CD14-positive monocyte (primary cell): ENCODE measurements around the gene AKT1. TPM values are rescaled to one million over a fixed set of nuclear protein-coding genes. Genes with fewer than 3 reads are reported as not detected.

Source experiments
- DNase-seq, 3 donors: peaks; one replicate each; pipeline ENCODE4 v3.0.0-alpha.2; 2011 to 2022
- H2AFZ ChIP-seq: 2 replicates; pipeline ENCODE4 v1.6.0; 2012; ENCODE audit warnings: mild to moderate bottlenecking, low read depth, low read length, inconsistent platforms; ENCODE audit not compliant: insufficient read depth, poor library complexity, severe bottlenecking
- H3K27ac ChIP-seq, 2 donors: 1 replicate in 1 of 2; 2 replicates in 1 of 2; pipeline ENCODE4 v1.5.1; 2012 to 2013; ENCODE audit warnings: low read length in 2 of 2, control low read depth in 1 of 2, inconsistent platforms in 1 of 2, low read depth in 1 of 2, mild to moderate bottlenecking in 1 of 2
- H3K27me3 ChIP-seq, 2 donors: one replicate each; pipeline versions ENCODE4 v1.6.0 to v1.6.1; 2011 to 2013; ENCODE audit warnings: low read length in 2 of 2; ENCODE audit not compliant: control insufficient read depth in 2 of 2, insufficient read depth in 2 of 2
- H3K36me3 ChIP-seq, 2 donors: replicated peaks in 1 of 2; 1 replicate in 1 of 2; 2 replicates in 1 of 2; pipeline versions ENCODE4 v1.5.1 to v1.6.1; 2012 to 2013; ENCODE audit warnings: low read length in 2 of 2, control low read depth in 1 of 2, inconsistent platforms in 1 of 2, mild to moderate bottlenecking in 1 of 2; ENCODE audit not compliant: insufficient read depth in 2 of 2, control insufficient read depth in 1 of 2
- H3K4me1 ChIP-seq, 2 donors: 1 replicate in 1 of 2; 2 replicates in 1 of 2; pipeline versions ENCODE4 v1.5.1 to v1.6.1; 2012 to 2013; ENCODE audit warnings: low read length in 2 of 2, control low read depth in 1 of 2, inconsistent platforms in 1 of 2, mild to moderate bottlenecking in 1 of 2, moderate library complexity in 1 of 2; ENCODE audit not compliant: insufficient read depth in 2 of 2, control insufficient read depth in 1 of 2
- H3K4me2 ChIP-seq: replicated peaks from 2 replicates; pipeline ENCODE3; 2012; ENCODE audit warnings: low read length, moderate library complexity, mild to moderate bottlenecking; ENCODE audit not compliant: poor library complexity, severe bottlenecking; ENCODE audit errors: extremely low read depth
- H3K4me3 ChIP-seq, 3 experiments: fragments of 200-600 bp in 1 of 3; sonication (generic) in 1 of 3; replicated peaks in 1 of 3; 1 replicate in 2 of 3; 2 replicates in 1 of 3; pipeline ENCODE4 v1.5.1; 2011 to 2013; ENCODE audit warnings: low read length in 3 of 3, mild to moderate bottlenecking in 3 of 3, control low read depth in 2 of 3, low read depth in 2 of 3, inconsistent platforms in 1 of 3, moderate library complexity in 1 of 3
- H3K79me2 ChIP-seq: 2 replicates; pipeline ENCODE4 v1.6.0; 2012; ENCODE audit warnings: mild to moderate bottlenecking, control low read depth, inconsistent platforms, low read length, moderate library complexity; ENCODE audit not compliant: insufficient read depth
- H3K9ac ChIP-seq: 2 replicates; pipeline ENCODE4 v1.6.0; 2017; ENCODE audit warnings: low read length, mild to moderate bottlenecking; ENCODE audit not compliant: insufficient read depth, poor library complexity, severe bottlenecking
- H3K9me3 ChIP-seq, 2 donors: replicated peaks in 1 of 2; 1 replicate in 1 of 2; 2 replicates in 1 of 2; pipeline versions ENCODE4 v1.5.1 to v1.6.1; 2012 to 2013; ENCODE audit warnings: low read length in 2 of 2, control low read depth in 1 of 2; ENCODE audit not compliant: control insufficient read depth in 1 of 2, insufficient read depth in 1 of 2
- H4K20me1 ChIP-seq: 2 replicates; pipeline ENCODE4 v1.6.0; 2012; ENCODE audit warnings: mild to moderate bottlenecking, low read length, control low read depth, moderate library complexity; ENCODE audit not compliant: insufficient read depth
- H3K27ac Mint-ChIP-seq, 7 donors: one replicate each; pipeline ENCODE4 v1.8.0; 2020; ENCODE audit warnings: mild to moderate bottlenecking in 7 of 7, mixed read lengths in 7 of 7, moderate library complexity in 6 of 7, inconsistent platforms in 2 of 7
- H3K27me3 Mint-ChIP-seq, 3 donors: one replicate each; pipeline ENCODE4 v1.8.0; 2021 to 2022; ENCODE audit warnings: low read depth in 3 of 3, mild to moderate bottlenecking in 3 of 3, mixed read lengths in 3 of 3, moderate library complexity in 3 of 3, inconsistent platforms in 1 of 3
- H3K36me3 Mint-ChIP-seq, 2 donors: one replicate each; pipeline ENCODE4 v1.8.0; 2020; ENCODE audit warnings: mixed read lengths in 2 of 2, inconsistent platforms in 1 of 2, mild to moderate bottlenecking in 1 of 2
- H3K4me1 Mint-ChIP-seq: one replicate; pipeline ENCODE4 v1.8.0; 2020; ENCODE audit warnings: mild to moderate bottlenecking, mixed read lengths
- H3K4me3 Mint-ChIP-seq, 2 donors: one replicate each; pipeline ENCODE4 v1.8.0; 2020; ENCODE audit warnings: mild to moderate bottlenecking in 2 of 2, mixed read lengths in 2 of 2, moderate library complexity in 1 of 2
- H3K9me3 Mint-ChIP-seq, 7 donors: one replicate each; pipeline ENCODE4 v1.8.0; 2020 to 2022; ENCODE audit warnings: mixed read lengths in 7 of 7, mild to moderate bottlenecking in 6 of 7, moderate library complexity in 6 of 7, inconsistent platforms in 2 of 7
- WGBS: methylation state at CpG from one replicate; pipeline ENCODE4 v1.1.5; 2013; ENCODE audit warnings: missing lambda C conversion rate; ENCODE audit not compliant: insufficient coverage; 5-methylcytosine and 5-hydroxymethylcytosine counted together
- intact Hi-C, 2 donors: fragments of 100-400 bp; cut with micrococcal nuclease; formaldehyde crosslinking; loops; one replicate each; pipeline versions ENCODE4 v1.15.0 to v1.15.1; 2023
- polyA plus RNA-seq, 3 donors: library from polyadenylated mRNA; depleted of rRNA in 1 of 3; unstranded in 2 of 3; stranded (reverse) in 1 of 3; fragments of 300-500 nt in 2 of 3; fragments of >200 nt in 1 of 3; fragmentation: Illumina TruSeq in 2 of 3; gene quantifications; 1 replicate in 2 of 3; 2 replicates in 1 of 3; pipeline ENCODE4 v1.2.3, GENCODE V29; 2012 to 2021
- TF ChIP-seq, protein P1 (sequence below): fragments of 200-600 bp; IDR thresholded peaks from one replicate; pipeline ENCODE4 v1.8.0; 2022; ENCODE audit warnings: antibody characterized with exemption, mild to moderate bottlenecking

AKT1 gene
- polyA plus RNA-seq, 3 donors = 7.2 to 180 (median 26.4) TPM

DNA sequence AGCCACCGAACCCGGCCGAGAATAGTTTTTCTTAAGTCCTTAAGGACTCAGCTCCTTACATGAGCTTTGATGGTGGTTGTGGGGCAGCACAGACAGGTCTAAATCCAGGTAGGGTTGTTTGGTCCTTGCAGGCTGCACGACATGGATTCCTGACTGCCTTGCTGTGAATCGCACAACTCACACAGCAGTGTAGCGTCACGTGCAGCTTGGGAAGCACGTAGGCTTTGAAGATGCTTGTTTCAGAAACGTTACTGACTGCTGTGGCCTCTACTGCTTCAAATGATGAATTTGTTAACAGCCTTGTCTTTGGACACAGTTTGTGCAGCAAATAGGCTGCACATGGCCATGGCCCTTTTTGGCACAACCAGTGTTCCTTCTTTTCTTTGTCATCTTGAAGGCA, 35.2 kb upstream of the AKT1 start:
- Histone ChIP-seq H3K9me3 (no peaks in the 10 kb centered on the region), H3K4me3 (no peak overlapping the region), H3K27ac (no peak overlapping the region), H3K4me2 (no peak overlapping the region), H4K20me1 (no peaks in the 10 kb centered on the region), H3K4me1 (peaks cover 15 to 20% of the 10 kb centered on the region in 2 donors), H3K9ac (no peak overlapping the region), H3K79me2 (no peaks in the 10 kb centered on the region), H2AFZ (no peak overlapping the region), H3K36me3 (no peaks in the 10 kb centered on the region), H3K27me3 (peaks cover 1 to 18% of the 10 kb centered on the region in 2 donors)
- TF ChIP-seq, protein P1, sequence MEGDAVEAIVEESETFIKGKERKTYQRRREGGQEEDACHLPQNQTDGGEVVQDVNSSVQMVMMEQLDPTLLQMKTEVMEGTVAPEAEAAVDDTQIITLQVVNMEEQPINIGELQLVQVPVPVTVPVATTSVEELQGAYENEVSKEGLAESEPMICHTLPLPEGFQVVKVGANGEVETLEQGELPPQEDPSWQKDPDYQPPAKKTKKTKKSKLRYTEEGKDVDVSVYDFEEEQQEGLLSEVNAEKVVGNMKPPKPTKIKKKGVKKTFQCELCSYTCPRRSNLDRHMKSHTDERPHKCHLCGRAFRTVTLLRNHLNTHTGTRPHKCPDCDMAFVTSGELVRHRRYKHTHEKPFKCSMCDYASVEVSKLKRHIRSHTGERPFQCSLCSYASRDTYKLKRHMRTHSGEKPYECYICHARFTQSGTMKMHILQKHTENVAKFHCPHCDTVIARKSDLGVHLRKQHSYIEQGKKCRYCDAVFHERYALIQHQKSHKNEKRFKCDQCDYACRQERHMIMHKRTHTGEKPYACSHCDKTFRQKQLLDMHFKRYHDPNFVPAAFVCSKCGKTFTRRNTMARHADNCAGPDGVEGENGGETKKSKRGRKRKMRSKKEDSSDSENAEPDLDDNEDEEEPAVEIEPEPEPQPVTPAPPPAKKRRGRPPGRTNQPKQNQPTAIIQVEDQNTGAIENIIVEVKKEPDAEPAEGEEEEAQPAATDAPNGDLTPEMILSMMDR = no peak
- Mint-ChIP-seq H3K9me3 (peaks cover 0 to 4% (median 0%) of the 10 kb centered on the region in 7 donors), H3K4me1 (peaks cover 15% of the 10 kb centered on the region), H3K27me3 (peaks cover 15 to 33% (median 33%) of the 10 kb centered on the region in 3 donors), H3K36me3 (no peaks in the 10 kb centered on the region), H3K4me3 (no peak overlapping the region), H3K27ac (no peak overlapping the region)
- 81% methylated on average over 9 of the region's 9 CpGs for WGBS
- intact Hi-C loops = no loop called here
- DNase-seq = no peak

DNA sequence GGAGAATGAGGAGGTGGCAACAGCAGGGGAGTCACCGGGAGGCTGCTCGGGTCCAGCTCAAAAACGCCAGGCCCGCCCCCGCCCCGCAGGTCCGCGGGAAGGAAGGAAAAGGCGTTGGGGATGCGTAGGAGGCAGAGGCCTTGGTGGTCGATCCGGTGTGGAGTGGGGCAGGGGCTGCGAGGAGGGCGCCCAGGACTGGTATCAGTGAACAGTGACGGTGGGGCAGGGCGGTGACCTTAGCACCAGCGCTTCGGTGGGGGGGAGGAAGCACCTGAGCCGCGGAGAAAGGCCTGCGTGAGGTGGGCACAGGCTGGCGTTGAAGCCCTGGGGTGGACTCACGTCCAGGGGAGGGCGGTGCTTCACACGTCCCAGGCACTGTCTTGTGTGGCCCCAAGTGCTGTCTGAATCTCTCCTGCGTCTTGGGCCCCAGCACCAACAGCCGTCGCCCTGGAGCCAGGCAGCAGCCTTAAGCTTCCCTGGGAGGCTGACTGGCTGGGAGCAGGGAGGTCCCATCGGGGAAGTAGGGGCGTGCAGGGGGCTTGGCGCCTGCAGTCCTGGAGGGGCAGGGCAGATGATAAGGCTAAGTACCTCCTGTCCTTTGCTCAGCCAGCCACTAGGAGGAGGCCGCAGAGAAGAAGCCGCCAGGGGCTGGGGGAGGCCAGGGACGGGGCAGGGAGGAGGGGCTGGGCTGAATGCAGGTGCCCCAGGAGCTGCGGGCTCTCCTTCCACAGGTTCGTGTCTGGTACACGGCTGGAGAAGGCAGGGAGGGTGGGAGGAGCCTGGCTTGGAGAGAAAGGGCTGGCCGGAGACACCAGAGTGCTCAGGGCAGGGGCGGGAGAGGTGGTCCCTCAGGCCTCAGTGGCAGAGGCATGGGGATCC, 31.9 kb upstream of the AKT1 start:
- Histone ChIP-seq H3K9ac (no peak overlapping the region), H3K27ac (no peak overlapping the region), H3K4me3 (peak overlapping the region in 2 of 3 experiments; percentile 23 to 70), H4K20me1 (no peaks in the 10 kb centered on the region), H3K9me3 (peaks cover 0 to 14% of the 10 kb centered on the region in 2 donors), H3K36me3 (no peaks in the 10 kb centered on the region), H3K27me3 (peaks cover 13 to 31% of the 10 kb centered on the region in 2 donors), H3K4me2 (peak overlapping the region; percentile 95), H3K4me1 (peaks cover 18 to 25% of the 10 kb centered on the region in 2 donors), H3K79me2 (no peaks in the 10 kb centered on the region), H2AFZ (peak overlapping the region; percentile 86)
- intact Hi-C loops = loop anchor here (2.0 kb wide), 2 partner anchors 33 to 59 kb away; partner anchors contain the start of gene AKT1 (in 1 of the 2)
- Mint-ChIP-seq H3K27me3 (peaks cover 34 to 53% (median 45%) of the 10 kb centered on the region in 3 donors), H3K36me3 (peaks cover 4 to 8% of the 10 kb centered on the region in 2 donors), H3K4me1 (peaks cover 23% of the 10 kb centered on the region), H3K4me3 (peak overlapping the region; percentile 72 to 89), H3K9me3 (peaks cover 7 to 21% (median 13%) of the 10 kb centered on the region in 7 donors), H3K27ac (peak overlapping the region in 3 of 7 donors; percentile 24 to 51 (median 40))
- TF ChIP-seq, protein P1 = peak; percentile 74
- WGBS = 5% methylated on average over 39 of the region's 39 CpGs
- peak; percentile 29 to 51 (median 39) for DNase-seq
